IPS-15b (cell line): ENCODE results near the gene PCDHB7.
"Not testable (repeated sequence)": the region's sequence is repeated elsewhere in the genome, so short reads cannot be mapped to it uniquely, and the experiment has no call there.

Experiments
- H3K27me3 ChIP-seq: one replicate; pipeline ENCODE4 v1.6.1; 2013; ENCODE audit warnings: low read length; ENCODE audit not compliant: control insufficient read depth, insufficient read depth
- H3K36me3 ChIP-seq: one replicate; pipeline ENCODE4 v1.6.1; 2013; ENCODE audit warnings: low read length; ENCODE audit not compliant: control insufficient read depth, insufficient read depth
- H3K4me1 ChIP-seq: one replicate; pipeline ENCODE4 v1.6.1; 2013; ENCODE audit warnings: mild to moderate bottlenecking, low read length; ENCODE audit not compliant: control insufficient read depth, insufficient read depth
- H3K4me3 ChIP-seq: one replicate; pipeline ENCODE4 v1.5.1; 2013; ENCODE audit warnings: low read depth, low read length
- H3K9ac ChIP-seq: one replicate; pipeline ENCODE4 v1.6.1; 2013; ENCODE audit warnings: low read depth, mild to moderate bottlenecking, low read length
- H3K9me3 ChIP-seq: one replicate; pipeline ENCODE4 v1.6.1; 2013; ENCODE audit warnings: mild to moderate bottlenecking, low read length; ENCODE audit not compliant: control insufficient read depth, insufficient read depth

Gene PCDHB7

GRCh38 chr5:141210849-141211248 is 38.4 kb downstream of the PCDHB7 start:
- H3K9ac ChIP-seq, H3K4me3 ChIP-seq, H3K27me3 ChIP-seq, H3K9me3 ChIP-seq, H3K4me1 ChIP-seq, H3K36me3 ChIP-seq: not testable (repeated sequence)

DNA sequence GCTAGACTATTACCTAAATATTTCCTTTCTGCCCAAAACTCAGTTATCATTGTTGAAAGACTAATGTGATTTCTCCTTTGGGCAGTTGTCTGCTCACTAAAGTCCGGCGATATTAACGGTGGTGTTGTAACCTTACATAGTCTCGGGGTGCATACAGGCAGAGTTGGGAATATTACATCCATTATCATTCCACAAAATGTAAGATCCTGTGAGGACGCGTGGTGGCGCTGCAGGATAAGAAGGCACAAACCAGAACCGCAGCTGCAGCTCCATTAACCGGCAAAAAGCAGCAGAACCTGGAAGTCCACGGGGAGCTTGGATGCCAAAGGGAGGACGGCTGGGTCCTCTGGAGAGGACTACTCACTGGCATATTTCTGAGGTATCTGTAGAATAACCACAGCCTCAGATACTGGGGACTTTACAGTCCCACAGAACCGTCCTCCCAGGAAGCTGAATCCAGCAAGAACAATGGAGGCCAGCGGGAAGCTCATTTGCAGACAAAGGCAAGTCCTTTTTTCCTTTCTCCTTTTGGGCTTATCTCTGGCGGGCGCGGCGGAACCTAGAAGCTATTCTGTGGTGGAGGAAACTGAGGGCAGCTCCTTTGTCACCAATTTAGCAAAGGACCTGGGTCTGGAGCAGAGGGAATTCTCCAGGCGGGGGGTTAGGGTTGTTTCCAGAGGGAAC is 41.4 kb downstream of the PCDHB7 start, which contains the start of gene PCDHB13:
PCDHB13 (plus strand) TSS at position 264 of the 684 bp plus-strand sequence; CDS start at position 469, 205 bp downstream.
- not testable (repeated sequence) for H3K4me1 ChIP-seq, H3K4me3 ChIP-seq, H3K9ac ChIP-seq, H3K27me3 ChIP-seq, H3K36me3 ChIP-seq, H3K9me3 ChIP-seq

- H3K9me3 ChIP-seq: not testable (repeated sequence)
Observed at GRCh38 chr5:141214583-141214982, 42.1 kb downstream of the PCDHB7 start.

DNA sequence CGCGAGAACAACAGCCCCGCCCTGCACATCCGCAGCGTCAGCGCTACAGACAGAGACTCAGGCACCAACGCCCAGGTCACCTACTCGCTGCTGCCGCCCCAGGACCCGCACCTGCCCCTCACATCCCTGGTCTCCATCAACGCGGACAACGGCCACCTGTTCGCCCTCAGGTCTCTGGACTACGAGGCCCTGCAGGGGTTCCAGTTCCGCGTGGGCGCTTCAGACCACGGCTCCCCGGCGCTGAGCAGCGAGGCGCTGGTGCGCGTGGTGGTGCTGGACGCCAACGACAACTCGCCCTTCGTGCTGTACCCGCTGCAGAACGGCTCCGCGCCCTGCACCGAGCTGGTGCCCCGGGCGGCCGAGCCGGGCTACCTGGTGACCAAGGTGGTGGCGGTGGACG is 43.1 kb downstream of the PCDHB7 start:
- not testable (repeated sequence) for H3K36me3 ChIP-seq, H3K27me3 ChIP-seq, H3K9me3 ChIP-seq, H3K9ac ChIP-seq, H3K4me3 ChIP-seq, H3K4me1 ChIP-seq

More at GRCh38 chr5:141214583-141214982, 42.1 kb downstream of the PCDHB7 start:
- H3K4me3 ChIP-seq, H3K27me3 ChIP-seq, H3K9ac ChIP-seq, H3K4me1 ChIP-seq, H3K36me3 ChIP-seq: not testable (repeated sequence)

DNA sequence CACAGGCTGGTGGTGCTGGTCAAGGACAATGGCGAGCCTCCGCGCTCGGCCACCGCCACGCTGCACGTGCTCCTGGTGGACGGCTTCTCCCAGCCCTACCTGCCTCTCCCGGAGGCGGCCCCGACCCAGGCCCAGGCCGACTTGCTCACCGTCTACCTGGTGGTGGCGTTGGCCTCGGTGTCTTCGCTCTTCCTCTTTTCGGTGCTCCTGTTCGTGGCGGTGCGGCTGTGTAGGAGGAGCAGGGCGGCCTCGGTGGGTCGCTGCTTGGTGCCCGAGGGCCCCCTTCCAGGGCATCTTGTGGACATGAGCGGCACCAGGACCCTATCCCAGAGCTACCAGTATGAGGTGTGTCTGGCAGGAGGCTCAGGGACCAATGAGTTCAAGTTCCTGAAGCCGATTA is 43.6 kb downstream of the PCDHB7 start:
- H3K27me3 ChIP-seq, H3K36me3 ChIP-seq, H3K9ac ChIP-seq, H3K4me3 ChIP-seq, H3K4me1 ChIP-seq, H3K9me3 ChIP-seq: not testable (repeated sequence)

DNA sequence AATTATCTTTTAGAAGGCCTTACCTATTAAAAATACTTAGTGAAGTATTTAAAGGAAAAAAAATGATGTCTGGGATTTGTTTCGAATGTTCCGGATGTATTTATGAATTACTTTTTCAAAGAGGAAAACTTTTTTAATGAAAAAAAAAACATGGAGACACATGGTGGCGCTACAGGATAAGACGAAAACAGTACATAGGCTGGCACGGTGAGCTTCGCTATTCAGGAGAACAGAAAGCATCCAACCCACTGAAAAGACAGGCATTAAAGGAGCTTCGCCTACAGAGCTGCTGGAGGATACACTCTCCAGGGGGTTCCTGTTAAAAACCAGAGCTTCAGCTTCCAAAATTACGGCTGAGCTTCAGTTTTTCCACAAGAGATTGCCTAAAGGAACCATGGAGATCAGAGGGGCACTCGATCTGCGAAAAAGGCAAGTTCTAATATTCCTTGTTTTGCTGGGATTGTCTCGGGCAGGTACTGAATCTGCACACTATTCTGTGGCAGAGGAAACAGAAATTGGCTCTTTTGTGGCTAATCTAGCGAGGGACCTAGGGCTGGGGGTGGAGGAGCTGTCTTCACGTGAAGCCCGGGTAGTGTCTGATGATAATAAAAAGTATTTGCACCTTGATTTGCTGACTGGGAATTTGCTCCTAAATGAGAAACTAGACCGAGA is 50.8 kb downstream of the PCDHB7 start, which contains the start of gene PCDHB14:
PCDHB14 (plus strand) TSS at position 232 of the 672 bp plus-strand sequence; CDS start at position 395, 163 bp downstream.
- H3K4me3 ChIP-seq: no peak within 1 kb of the TSS

DNA sequence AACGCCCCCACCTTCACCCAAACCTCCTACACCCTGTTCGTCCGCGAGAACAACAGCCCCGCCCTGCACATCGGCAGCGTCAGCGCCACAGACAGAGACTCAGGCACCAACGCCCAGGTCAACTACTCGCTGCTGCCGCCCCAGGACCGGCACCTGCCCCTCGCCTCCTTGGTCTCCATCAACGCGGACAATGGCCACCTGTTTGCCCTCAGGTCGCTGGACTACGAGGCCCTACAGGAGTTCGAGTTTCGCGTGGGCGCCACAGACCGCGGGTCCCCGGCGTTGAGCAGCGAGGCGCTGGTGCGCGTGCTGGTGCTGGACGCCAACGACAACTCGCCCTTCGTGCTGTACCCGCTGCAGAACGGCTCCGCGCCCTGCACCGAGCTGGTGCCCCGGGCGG is 52.4 kb downstream of the PCDHB7 start:
- H3K36me3 ChIP-seq, H3K4me3 ChIP-seq, H3K9me3 ChIP-seq, H3K9ac ChIP-seq, H3K4me1 ChIP-seq, H3K27me3 ChIP-seq: not testable (repeated sequence)

More for the DNA sequence above, 50.8 kb downstream of the PCDHB7 start, which contains the start of gene PCDHB14:
- Histone ChIP-seq H3K4me1 (no peaks in the 10 kb centered on the region), H3K36me3 (no peaks in the 10 kb centered on the region), H3K27me3 (no peaks in the 10 kb centered on the region), H3K9ac (no peak within 1 kb of the TSS), H3K9me3 (no peaks in the 10 kb centered on the region)

- not testable (repeated sequence) for H3K9ac ChIP-seq, H3K36me3 ChIP-seq, H3K4me3 ChIP-seq, H3K9me3 ChIP-seq, H3K4me1 ChIP-seq, H3K27me3 ChIP-seq
Observed at GRCh38 chr5:141225421-141225820, 53.0 kb downstream of the PCDHB7 start.
